ENCODE data around the gene TMEM171. TPM values are rescaled to one million over a fixed set of nuclear protein-coding genes. Genes with fewer than 3 reads are reported as not detected.

The TMEM171 gene
- total RNA-seq, 1 experiment from 2014 or later = 1.7 TPM

DNA sequence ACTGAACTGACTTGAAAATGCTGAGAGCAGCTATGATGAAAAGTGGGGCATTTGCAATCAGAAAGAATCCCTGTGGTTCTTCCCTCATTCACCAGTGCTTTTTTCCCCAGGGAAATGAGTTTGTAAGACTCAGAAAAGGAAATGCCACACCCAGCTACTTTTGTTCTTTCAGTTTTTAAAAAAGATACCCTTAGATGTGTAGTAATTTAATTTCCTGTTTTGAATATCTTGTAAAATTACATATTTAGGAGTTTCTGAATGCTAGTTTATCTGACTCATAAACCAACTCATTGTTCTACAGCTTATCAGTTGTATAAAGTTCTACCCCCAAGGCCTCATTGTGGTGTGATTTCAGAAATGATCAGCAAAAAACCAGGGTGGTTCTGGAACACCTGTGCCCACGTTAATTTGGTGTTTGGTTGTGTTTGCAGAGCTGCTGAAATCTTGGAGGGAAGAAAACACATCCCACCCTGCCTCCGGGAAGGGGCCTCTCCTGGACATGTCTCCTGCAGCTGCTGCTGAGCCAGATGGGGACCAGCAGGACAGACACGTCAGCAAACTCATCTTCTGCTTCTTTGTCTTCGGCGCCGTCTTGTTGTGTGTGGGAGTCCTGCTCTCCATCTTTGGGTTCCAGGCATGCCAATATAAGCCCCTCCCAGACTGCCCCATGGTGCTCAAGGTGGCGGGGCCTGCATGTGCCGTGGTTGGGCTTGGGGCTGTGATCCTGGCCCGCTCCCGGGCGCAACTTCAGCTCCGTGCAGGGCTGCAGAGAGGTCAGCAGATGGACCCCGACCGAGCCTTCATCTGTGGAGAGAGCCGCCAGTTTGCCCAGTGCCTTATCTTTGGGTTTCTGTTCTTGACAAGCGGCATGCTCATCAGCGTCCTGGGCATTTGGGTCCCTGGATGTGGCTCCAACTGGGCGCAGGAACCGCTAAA lies 2.8 kb downstream of the TMEM171 start (continued):
- TF ChIP-seq, protein P1, sequence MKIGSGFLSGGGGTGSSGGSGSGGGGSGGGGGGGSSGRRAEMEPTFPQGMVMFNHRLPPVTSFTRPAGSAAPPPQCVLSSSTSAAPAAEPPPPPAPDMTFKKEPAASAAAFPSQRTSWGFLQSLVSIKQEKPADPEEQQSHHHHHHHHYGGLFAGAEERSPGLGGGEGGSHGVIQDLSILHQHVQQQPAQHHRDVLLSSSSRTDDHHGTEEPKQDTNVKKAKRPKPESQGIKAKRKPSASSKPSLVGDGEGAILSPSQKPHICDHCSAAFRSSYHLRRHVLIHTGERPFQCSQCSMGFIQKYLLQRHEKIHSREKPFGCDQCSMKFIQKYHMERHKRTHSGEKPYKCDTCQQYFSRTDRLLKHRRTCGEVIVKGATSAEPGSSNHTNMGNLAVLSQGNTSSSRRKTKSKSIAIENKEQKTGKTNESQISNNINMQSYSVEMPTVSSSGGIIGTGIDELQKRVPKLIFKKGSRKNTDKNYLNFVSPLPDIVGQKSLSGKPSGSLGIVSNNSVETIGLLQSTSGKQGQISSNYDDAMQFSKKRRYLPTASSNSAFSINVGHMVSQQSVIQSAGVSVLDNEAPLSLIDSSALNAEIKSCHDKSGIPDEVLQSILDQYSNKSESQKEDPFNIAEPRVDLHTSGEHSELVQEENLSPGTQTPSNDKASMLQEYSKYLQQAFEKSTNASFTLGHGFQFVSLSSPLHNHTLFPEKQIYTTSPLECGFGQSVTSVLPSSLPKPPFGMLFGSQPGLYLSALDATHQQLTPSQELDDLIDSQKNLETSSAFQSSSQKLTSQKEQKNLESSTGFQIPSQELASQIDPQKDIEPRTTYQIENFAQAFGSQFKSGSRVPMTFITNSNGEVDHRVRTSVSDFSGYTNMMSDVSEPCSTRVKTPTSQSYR (CRISPR knock-in tag; IDR thresholded peaks at IDR 0.05) = no peak
- TF ChIP-seq TCF7 (CRISPR knock-in tag; IDR thresholded peaks at IDR 0.05; ENCODE audit: low read depth) = no peak

- Mint-ChIP-seq H3K4me3 (no peak overlapping the region), H3K4me1 (peaks cover 41% of the 10 kb centered on the region), H3K27ac (no peak overlapping the region), H3K9me3 (peaks cover 4% of the 10 kb centered on the region; the same call in 1 of the 2 replicates), H3K36me3 (peaks cover 4% of the 10 kb centered on the region; the same call in 1 of the 2 replicates), H3K27me3 (ENCODE audit: low read depth) (peaks cover 36% of the 10 kb centered on the region)
- CTCF ChIA-PET = interaction anchor here (2.3 kb wide), 1 partner anchor 91 kb away, joined by 6 read pairs; no protein-coding TSS in a partner anchor
- ATAC-seq = no peak
- DNase-seq (ENCODE audit: low spot score) = no peak
- TF ChIP-seq ETV6 (CRISPR knock-in tag; IDR thresholded peaks at IDR 0.05) (no peak), GRHL2 (CRISPR knock-in tag; IDR thresholded peaks at IDR 0.05; ENCODE audit: insufficient replicate concordance, severe bottlenecking) (no peak), TEAD4 (CRISPR knock-in tag; IDR thresholded peaks at IDR 0.05) (no peak), ZNF416 (CRISPR knock-in tag; IDR thresholded peaks at IDR 0.05) (no peak), TCF7 (CRISPR knock-in tag; IDR thresholded peaks at IDR 0.05; ENCODE audit: low read depth) (no peak), ZNF121 (CRISPR knock-in tag; IDR thresholded peaks at IDR 0.05) (no peak), PRDM15 (CRISPR knock-in tag; IDR thresholded peaks at IDR 0.05) (no peak), ATF1 (CRISPR knock-in tag; IDR thresholded peaks at IDR 0.05) (no peak), JUN (CRISPR knock-in tag; IDR thresholded peaks at IDR 0.05) (no peak), HMGA2 (CRISPR knock-in tag; IDR thresholded peaks at IDR 0.05) (no peak), NFYB (CRISPR knock-in tag; conservative IDR thresholded peaks at IDR 0.05; ENCODE audit: low read depth) (no peak)
- POLR2A ChIA-PET = no interaction called here
Observed at GRCh38 chr5:73125289-73125688, 4.9 kb downstream of the TMEM171 start.

DNA sequence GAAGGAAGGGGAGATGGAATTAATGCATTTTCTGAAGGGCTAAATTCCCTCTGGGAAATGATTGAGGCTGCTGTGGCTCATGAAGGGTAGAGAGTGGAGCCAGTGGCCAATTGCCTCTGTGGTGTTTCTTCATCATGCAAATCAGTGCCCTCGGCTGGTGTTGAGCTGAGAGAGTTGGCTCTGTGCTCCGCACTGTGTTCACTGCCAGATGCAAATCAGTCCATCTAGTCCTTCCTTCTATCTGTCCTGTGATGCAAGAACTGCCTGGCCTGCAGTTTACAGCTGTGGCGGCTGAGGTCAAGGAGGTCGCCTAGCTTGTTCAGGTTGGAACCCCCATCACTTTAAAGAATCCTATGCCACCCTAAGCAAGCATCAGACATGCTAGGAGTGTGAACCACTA lies 6.0 kb downstream of the TMEM171 start:
- Mint-ChIP-seq H3K27ac (no peak overlapping the region), H3K36me3 (peaks cover 4% of the 10 kb centered on the region; the same call in 1 of the 2 replicates), H3K4me1 (peaks cover 45% of the 10 kb centered on the region), H3K9me3 (peaks cover 4% of the 10 kb centered on the region; the same call in 1 of the 2 replicates), H3K27me3 (ENCODE audit: low read depth) (peaks cover 28% of the 10 kb centered on the region), H3K4me3 (no peak overlapping the region)
- TF ChIP-seq ATF1 (CRISPR knock-in tag; IDR thresholded peaks at IDR 0.05) (no peak), PRRX2 (CRISPR knock-in tag; IDR thresholded peaks at IDR 0.05) (no peak), GRHL2 (CRISPR knock-in tag; IDR thresholded peaks at IDR 0.05; ENCODE audit: insufficient replicate concordance, severe bottlenecking) (no peak), ZNF232 (CRISPR knock-in tag; IDR thresholded peaks at IDR 0.05) (no peak), ZNF671 (CRISPR knock-in tag; IDR thresholded peaks at IDR 0.05) (no peak), SP1 (CRISPR knock-in tag; conservative IDR thresholded peaks at IDR 0.05) (no peak), NFATC4 (CRISPR knock-in tag; IDR thresholded peaks at IDR 0.05) (no peak), GABPB1 (CRISPR knock-in tag; IDR thresholded peaks at IDR 0.05) (no peak), NFYB (CRISPR knock-in tag; conservative IDR thresholded peaks at IDR 0.05; ENCODE audit: low read depth) (no peak)
- TF ChIP-seq, protein P2, sequence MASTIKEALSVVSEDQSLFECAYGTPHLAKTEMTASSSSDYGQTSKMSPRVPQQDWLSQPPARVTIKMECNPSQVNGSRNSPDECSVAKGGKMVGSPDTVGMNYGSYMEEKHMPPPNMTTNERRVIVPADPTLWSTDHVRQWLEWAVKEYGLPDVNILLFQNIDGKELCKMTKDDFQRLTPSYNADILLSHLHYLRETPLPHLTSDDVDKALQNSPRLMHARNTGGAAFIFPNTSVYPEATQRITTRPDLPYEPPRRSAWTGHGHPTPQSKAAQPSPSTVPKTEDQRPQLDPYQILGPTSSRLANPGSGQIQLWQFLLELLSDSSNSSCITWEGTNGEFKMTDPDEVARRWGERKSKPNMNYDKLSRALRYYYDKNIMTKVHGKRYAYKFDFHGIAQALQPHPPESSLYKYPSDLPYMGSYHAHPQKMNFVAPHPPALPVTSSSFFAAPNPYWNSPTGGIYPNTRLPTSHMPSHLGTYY (CRISPR knock-in tag; IDR thresholded peaks at IDR 0.05) = no peak
- TF ChIP-seq, protein P3, sequence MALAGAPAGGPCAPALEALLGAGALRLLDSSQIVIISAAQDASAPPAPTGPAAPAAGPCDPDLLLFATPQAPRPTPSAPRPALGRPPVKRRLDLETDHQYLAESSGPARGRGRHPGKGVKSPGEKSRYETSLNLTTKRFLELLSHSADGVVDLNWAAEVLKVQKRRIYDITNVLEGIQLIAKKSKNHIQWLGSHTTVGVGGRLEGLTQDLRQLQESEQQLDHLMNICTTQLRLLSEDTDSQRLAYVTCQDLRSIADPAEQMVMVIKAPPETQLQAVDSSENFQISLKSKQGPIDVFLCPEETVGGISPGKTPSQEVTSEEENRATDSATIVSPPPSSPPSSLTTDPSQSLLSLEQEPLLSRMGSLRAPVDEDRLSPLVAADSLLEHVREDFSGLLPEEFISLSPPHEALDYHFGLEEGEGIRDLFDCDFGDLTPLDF (CRISPR knock-in tag; IDR thresholded peaks at IDR 0.05) = no peak
- TF ChIP-seq, protein P4, sequence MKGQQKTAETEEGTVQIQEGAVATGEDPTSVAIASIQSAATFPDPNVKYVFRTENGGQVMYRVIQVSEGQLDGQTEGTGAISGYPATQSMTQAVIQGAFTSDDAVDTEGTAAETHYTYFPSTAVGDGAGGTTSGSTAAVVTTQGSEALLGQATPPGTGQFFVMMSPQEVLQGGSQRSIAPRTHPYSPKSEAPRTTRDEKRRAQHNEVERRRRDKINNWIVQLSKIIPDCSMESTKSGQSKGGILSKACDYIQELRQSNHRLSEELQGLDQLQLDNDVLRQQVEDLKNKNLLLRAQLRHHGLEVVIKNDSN (CRISPR knock-in tag; IDR thresholded peaks at IDR 0.05) = no peak
- CTCF ChIA-PET = interaction anchor here (1.0 to 2.3 kb wide), 5 partner anchors 9 to 90 kb away, joined by 3 to 6 read pairs (median 5); no protein-coding TSS in a partner anchor
- ATAC-seq (no peak), DNase-seq (ENCODE audit: low spot score) (no peak)
- POLR2A ChIA-PET = no interaction called here

All from WTC11 (cell line).